C4-2B (cell line): ENCODE results near the gene ZNF138.
"Not testable (repeated sequence)": the region's sequence is repeated elsewhere in the genome, so short reads cannot be mapped to it uniquely, and the experiment has no call there.

Experiments used
- H3K27ac ChIP-seq: fragments of 450-650 bp; 2 replicates; pipeline ENCODE4 v1.5.1; 2017
- CTCF ChIP-seq: fragments of 450-650 bp; conservative IDR thresholded peaks from 2 replicates; pipeline ENCODE4 v1.5.1; 2017; ENCODE audit warnings: mild to moderate bottlenecking
- ZFX ChIP-seq: fragments of 450-650 bp; IDR thresholded peaks from 2 replicates; pipeline ENCODE4 v1.6.1; 2017

Gene ZNF138

GRCh38 chr7:64774204-64774842, 19.9 kb upstream of the ZNF138 start:
- TF ChIP-seq ZFX (no peak), CTCF (no peak)
- no peak overlapping the region for H3K27ac ChIP-seq

GRCh38 chr7:64775289-64775688, 18.9 kb upstream of the ZNF138 start:
- H3K27ac ChIP-seq = no peak overlapping the region
- TF ChIP-seq CTCF (no peak), ZFX (no peak)

- H3K27ac ChIP-seq = not testable (repeated sequence)
Observed at GRCh38 chr7:64784842-64785241, 9.4 kb upstream of the ZNF138 start.

DNA sequence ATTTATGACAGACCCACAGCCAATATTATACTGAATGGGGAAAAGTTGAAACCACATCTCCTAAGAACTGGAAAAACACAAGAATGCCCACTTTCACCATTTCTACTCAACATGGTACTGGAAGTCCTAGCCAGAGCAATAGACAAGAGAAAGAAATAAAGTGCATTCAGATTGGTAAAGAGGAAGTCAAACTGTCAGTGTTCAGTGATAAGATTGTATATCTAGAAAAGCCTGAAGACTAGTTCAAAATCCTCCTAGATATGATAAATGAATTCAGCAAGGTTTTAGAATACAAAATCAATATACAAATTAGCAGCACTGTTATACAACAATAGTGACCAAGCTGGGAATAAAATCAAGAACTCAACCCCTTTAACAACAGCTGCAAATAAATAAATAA, 6.9 kb upstream of the ZNF138 start:
- no peak overlapping the region for H3K27ac ChIP-seq
- TF ChIP-seq CTCF = no peak
- TF ChIP-seq ZFX = no peak

DNA sequence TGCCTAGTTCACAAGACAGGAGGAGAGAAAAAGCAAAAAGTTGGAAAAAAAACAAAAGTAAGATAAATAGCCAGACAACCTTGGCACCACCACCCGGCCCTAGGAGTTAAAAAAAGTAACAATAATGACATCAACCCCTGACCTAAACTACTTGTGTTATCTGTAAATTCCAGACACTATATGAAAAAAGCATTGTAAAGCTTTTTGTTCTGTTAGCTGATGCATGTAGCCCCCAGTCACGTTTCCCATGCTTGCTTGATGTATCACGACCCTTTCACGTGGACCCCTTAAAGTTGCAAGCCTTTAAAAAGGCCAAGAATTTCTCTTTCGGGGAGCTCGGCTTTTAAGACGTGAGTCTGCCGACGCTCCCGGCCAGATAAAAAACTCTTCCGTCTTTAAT, 5.0 kb upstream of the ZNF138 start:
- not testable (repeated sequence) for H3K27ac ChIP-seq

DNA sequence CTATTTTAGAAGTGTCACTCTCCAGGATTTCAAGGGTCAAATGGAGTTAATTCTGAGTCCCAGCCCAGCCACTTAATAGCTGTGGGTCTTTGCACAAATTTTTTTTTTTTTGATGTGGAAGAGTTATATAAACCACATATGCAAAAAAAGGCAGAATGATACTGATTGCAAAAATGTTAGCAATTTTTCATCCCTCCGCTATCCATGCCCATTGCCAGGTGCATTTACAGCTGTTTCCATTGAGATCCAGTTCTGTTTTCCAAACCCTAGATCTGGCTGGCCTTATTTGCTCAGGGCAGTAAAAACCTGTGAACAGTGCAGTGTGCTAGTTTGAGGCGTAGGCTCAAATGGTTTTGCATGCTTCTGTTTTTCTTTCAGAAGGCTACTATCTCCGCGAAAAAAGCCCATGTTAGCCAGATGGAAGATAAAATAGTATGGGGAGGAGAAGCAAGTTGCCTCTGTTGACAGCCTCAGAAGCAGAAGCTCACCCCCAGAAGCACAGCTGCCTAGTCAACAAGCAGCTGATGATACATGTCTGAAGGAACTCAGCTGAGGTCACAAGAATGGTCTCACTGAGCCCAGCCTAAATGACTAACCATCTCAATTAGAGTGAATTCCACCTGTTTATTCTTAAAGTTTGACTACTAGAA, 997 bp upstream of the ZNF138 start:
- TF ChIP-seq ZFX (no peak), CTCF (no peak)
- no peak overlapping the region for H3K27ac ChIP-seq

DNA sequence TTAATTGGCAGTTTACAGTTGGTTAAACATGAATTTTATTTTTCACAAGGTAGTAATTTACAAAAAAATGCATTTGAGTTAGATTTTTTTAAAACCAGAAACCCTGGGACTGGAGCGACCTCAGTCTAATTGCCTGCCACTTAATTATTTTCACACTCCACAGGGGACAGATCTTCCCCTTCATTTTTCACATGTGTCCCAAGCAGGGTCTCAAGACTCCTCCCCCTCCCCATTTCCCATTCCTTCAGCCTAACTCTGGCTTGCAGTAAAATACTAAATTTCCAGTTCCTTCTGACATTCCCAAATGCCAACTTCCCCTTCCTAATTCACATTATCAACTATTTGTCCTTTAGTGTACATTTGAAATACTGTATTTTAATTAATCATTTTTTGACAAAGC, 948 bp downstream of the ZNF138 start:
- peak overlapping the region; percentile 70; the same call in 1 of the 2 replicates for H3K27ac ChIP-seq

DNA sequence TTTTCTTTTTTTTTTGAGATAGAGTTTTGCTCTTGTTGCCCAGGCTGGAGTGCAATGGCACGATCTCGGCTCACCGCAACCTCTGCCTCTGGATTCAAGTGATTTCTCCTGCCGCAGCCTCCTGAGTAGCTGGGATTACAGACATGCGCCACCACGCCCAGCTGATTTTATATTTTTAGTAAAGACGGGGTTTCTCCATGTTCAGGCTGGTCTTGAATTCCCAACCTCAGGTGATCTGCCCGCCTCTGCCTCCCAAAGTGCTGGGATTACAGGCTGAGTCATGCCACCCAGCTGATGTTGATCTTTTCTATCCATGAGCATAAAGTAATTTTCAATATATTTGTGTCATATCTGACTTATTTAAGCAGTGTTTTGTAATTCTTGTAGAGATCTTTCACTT, 4.9 kb downstream of the ZNF138 start:
- not testable (repeated sequence) for H3K27ac ChIP-seq

More for the DNA sequence above, 948 bp downstream of the ZNF138 start:
- TF ChIP-seq ZFX = no peak
- TF ChIP-seq CTCF = no peak

GRCh38 chr7:64802699-64803098, 8.5 kb downstream of the ZNF138 start:
- H3K27ac ChIP-seq = no peak overlapping the region
- TF ChIP-seq CTCF (no peak), ZFX (no peak)
